NCI-H1694 treated with DMSO at 0.1 percent for 48 hours (cell line): ENCODE data around the gene RND1.

Source experiments
- DNase-seq: peaks from one replicate; lab custom pipeline; 2025; lab: John Stamatoyannopoulos, UW

RND1 gene

GRCh38 chr12:48827513-48828096 is 38.1 kb downstream of the RND1 start:
- no peak for DNase-seq

GRCh38 chr12:48827026-48827425 is 38.6 kb downstream of the RND1 start:
- no peak for DNase-seq

GRCh38 chr12:48826209-48826855 is 39.3 kb downstream of the RND1 start:
- no peak for DNase-seq

DNA sequence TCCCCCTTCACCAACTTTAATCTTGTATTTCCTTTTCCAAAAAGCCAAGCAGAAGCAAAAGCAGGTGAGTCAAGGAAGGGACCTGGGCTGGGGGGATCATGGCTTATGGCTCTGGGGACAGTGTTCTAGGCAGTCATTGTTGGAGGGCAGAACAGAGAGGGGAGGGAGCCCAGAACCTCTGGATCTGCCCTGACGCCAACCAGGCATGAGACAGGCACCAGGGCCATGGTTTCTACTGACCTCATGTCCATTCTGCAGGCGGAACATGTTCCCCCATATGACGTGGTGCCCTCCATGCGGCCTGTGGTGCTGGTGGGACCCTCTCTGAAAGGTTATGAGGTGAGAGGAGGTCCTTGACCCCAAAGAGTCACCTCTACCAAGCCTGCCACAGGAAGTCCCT is 40.8 kb downstream of the RND1 start:
- no peak for DNase-seq

DNA sequence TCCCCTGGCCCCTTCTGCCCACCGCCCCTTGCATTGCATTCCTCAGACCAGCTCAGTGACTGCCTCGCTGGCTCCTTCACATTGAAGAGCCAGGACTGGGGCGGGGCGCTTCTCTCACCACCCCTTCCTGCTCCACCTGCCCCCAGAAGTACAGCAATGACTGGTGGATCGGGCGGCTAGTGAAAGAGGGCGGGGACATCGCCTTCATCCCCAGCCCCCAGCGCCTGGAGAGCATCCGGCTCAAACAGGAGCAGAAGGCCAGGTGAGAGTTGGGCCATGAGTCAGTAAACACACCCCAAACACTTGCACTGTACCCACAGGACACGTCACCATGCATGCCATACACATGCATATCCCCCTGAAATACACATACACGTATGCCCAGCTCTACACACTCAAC is 41.6 kb downstream of the RND1 start:
- DNase-seq, result no peak

- no peak for DNase-seq
These were observed 42.4 kb downstream of the RND1 start for GRCh38 chr12:48823281-48823680.

DNA sequence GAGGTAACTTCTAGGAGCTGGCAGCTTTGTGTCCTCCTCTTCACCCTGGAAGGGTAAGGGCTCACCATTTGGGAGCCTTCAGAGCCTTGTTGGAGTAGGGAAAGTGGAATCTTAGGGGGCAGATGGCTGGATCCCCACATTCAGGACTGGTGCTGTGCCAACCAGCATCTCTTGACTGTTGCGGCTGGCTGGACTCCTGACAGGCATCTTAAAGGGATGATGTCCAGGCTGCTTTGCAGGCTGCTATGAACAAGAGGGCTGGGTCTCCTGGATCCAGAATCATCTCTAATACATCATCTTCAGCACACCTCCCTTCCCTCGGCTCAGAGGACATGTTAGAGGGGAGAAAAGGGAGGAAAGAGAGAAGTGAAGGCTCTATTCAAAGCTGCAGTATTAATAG is 43.0 kb downstream of the RND1 start:
- DNase-seq, result no peak

DNA sequence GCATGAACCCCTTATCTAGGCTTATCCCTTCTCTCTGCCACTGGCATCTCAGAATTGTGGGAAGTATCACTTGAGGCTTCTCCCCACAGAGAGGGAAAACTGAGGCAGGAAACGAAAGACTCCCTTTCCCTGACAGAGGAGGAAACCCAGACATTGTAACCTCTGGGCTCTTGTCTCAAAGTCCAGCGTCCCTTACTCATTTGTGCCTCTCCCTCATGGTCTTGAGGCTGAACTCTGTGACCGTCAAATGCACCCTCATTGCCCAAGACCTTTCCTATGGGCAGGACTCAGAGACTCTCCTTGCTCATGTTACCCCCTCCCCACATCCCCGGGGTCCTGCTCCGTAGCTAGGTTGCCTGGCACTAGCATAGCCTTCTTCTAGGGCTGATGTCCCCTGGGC is 43.5 kb downstream of the RND1 start:
- DNase-seq, result no peak

GRCh38 chr12:48819986-48820725 is 45.5 kb downstream of the RND1 start:
- no peak for DNase-seq

DNA sequence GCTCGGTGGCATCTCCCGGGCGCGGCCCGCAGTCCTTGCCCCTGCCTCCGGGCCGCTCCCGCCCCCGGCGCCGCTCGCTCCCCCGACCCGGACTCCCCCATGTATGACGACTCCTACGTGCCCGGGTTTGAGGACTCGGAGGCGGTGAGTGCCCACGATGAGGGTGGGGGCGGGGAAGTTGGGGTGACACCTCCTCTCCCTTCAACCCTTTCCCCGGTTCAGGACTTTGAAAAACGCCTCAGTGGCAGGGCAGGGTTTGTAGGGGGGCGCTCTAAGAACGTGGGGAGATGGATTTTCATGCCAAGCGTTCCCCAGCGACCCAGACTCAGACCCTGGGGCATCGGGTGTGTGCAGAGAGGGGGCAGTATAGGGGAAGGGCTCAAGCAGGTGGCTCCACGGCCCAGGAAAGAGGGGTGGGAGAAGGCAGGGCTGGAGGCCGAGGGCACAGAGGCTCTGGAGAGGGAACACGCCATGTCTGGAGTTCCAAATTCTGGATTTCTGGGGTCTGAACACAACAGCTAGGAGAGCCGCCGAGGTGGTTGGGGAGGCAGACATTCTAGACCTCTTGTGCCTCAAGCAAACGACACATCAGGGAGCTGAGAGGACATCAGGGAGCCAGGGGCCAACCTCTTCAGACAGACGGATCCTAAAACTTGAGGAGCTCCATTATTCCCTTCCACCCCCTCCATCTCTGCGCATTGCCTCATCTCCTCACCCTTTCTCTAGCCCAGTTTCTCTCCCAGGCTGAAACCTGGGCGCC is 46.7 kb downstream of the RND1 start:
- DNase-seq, result peak; percentile 16

DNA sequence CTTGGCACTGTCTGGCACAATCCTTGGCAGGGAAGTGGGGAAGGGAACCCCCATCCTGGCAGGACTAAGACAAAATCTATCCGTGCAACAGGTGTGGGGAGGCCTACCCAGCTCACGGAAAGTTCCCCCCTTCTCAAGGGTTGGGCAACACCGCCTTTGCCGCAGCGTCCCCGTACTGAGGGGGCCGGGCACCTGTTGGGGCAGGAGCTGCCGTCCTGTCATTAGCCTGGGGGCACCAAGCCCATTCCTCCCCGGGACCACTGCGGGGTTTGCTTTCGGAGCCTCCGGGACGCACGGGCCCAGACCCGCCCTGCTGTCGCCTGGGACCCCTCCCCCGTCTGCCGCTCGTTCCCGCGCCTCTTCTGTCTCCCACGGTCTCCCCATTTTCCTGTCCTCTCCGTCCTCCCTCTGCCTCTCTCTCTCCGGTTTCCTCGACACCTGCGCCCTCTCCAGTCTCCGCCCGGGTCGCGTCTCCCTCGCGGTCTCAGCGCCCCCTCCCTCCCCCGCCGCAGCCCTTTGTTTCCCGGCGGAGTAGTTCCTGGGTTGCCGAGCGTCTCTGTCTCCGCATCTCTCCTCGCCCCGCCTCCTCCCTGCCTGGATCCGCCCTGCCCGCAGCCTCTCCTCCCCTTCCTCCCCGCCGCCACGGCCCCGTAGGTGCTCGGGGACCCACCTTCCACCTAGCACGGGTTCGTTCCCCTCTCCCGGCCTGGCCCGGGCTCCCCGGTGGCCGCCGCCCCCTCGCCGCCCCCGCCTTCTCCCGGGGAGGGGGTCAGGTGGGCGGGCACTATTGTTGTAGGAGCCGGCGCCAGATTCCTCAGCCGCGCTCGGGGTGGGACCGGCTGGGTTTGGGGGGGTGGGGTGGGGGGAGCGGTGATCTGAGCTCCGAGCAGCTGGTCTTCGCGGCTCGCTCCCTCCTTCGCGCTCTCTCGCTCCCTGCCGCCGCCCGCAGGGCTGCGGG is 47.5 kb downstream of the RND1 start, which contains the start of gene CACNB3:
Gene CACNB3 (plus strand): TSS at position 624 of the 958 bp plus-strand sequence. CDS start 434 bp downstream, outside the sequence.
- DNase-seq, result peak; percentile 46

GRCh38 chr12:48816143-48816854 is 49.4 kb downstream of the RND1 start:
- DNase-seq, result peak; percentile 26

GRCh38 chr12:48815126-48816110 is 50.3 kb downstream of the RND1 start:
- DNase-seq, result peak; percentile 54

GRCh38 chr12:48814262-48815125 is 51.2 kb downstream of the RND1 start:
- DNase-seq, result peak; percentile 22

- DNase-seq, result no peak
These were observed 52.0 kb downstream of the RND1 start for GRCh38 chr12:48813465-48814261.

DNA sequence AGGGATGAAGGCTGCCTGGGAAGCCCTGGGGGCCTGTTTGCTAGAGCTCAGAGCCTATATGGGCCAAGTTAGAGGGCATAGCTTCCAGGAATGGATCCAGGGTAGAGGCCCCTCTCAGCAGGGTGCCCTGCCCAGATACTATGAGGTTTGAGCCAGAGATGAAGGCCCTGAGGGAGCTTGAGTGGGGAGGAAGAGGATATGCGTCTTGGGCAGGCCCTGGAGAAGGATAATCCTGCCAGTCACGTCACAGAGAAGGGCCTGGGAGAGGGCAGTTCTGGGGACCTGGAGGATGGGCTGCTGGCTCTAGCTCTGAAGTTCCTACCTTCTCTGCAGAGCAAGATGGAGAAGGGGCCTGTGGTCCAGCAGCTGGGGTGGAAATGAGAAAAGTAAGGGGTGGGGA is 53.3 kb downstream of the RND1 start:
- DNase-seq, result no peak

GRCh38 chr12:48811437-48812090 is 54.1 kb downstream of the RND1 start:
- no peak for DNase-seq
